Naive B cell (primary cell): ENCODE data around the gene CRYGN. TPM values are rescaled to one million over a fixed set of nuclear protein-coding genes. Genes with fewer than 3 reads are reported as not detected.

Experiments
- ATAC-seq, 2 donors: fragments of 150-1000 bp; cut with Tn5 transposase; 2 replicates each; pipeline ENCODE4 v1.10.0; 2021; ENCODE audit warnings: low read depth in 2 of 2, mild to moderate bottlenecking in 2 of 2, moderate library complexity in 2 of 2
- DNase-seq: peaks from one replicate; pipeline ENCODE4 v3.0.0; 2022
- H3K27ac Mint-ChIP-seq, 6 donors: one replicate each; pipeline ENCODE4 v1.8.0; 2020 to 2022; ENCODE audit warnings: mild to moderate bottlenecking in 6 of 6, mixed read lengths in 6 of 6, moderate library complexity in 5 of 6, inconsistent platforms in 2 of 6
- H3K27me3 Mint-ChIP-seq, 3 donors: one replicate each; pipeline ENCODE4 v1.8.0; 2021 to 2022; ENCODE audit warnings: mixed read lengths in 3 of 3, mild to moderate bottlenecking in 1 of 3
- H3K36me3 Mint-ChIP-seq, 2 donors: one replicate each; pipeline ENCODE4 v1.8.0; 2020 to 2022; ENCODE audit warnings: mixed read lengths in 2 of 2, inconsistent platforms in 1 of 2, mild to moderate bottlenecking in 1 of 2
- H3K4me1 Mint-ChIP-seq, 3 donors: one replicate each; pipeline ENCODE4 v1.8.0; 2020 to 2022; ENCODE audit warnings: mixed read lengths in 3 of 3, inconsistent platforms in 1 of 3, mild to moderate bottlenecking in 1 of 3, moderate library complexity in 1 of 3
- H3K4me3 Mint-ChIP-seq, 8 donors: one replicate each; pipeline ENCODE4 v1.8.0; 2020 to 2022; ENCODE audit warnings: mild to moderate bottlenecking in 8 of 8, mixed read lengths in 8 of 8, moderate library complexity in 8 of 8, inconsistent platforms in 2 of 8
- H3K9me3 Mint-ChIP-seq, 7 donors: one replicate each; pipeline ENCODE4 v1.8.0; 2020 to 2022; ENCODE audit warnings: mixed read lengths in 7 of 7, mild to moderate bottlenecking in 5 of 7, inconsistent platforms in 2 of 7, moderate library complexity in 1 of 7
- polyA plus RNA-seq, 6 donors: library from polyadenylated mRNA; unstranded; fragments of 300-500 nt; fragmentation: Illumina TruSeq; gene quantifications; one replicate each; pipeline ENCODE4 v1.2.3, GENCODE V29; 2021; ENCODE audit warnings: low read depth in 6 of 6

Gene CRYGN
- polyA plus RNA-seq, 6 donors from 2014 or later, result not detected

DNA sequence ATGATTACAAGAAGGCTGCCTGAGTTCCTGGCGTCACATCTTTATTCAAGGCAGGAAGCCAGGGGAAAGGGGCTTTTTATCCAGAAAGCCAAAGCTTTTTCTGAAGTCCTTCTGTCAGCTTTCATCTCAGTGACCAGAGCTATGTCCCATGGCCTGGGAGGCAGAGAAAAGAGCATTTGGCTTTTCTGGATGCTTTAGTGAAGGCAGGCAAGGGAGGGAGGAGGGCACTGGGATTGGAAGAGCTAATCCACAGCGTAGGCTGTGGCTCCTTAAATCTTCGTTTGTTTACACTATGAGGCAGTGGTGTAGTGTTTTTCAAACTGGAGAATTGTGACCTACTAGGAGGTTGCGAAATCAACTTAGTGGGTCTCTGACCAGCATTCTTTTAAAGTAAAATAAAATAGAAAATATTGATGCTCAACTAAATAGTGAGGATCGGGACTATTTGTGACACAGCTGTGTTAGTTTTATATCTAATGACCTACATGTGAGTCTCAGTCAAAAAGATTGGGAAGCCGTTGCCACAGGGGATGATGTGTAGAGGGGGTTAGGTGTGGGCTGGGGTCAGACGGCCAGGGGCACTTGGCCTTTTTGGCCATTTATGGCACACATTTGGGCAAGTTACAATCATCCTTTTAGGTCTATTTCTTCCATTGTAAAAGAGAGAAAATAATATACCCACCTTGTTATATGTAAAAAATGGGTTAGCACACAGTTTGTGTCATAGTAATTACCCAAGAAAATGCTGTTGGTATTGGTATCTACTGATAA is 14.1 kb downstream of the CRYGN start:
- no peak overlapping the region for H3K4me3 Mint-ChIP-seq
- ATAC-seq (no peak), DNase-seq (no peak)
- peaks cover 6 to 14% (median 9%) of the 10 kb centered on the region in 3 donors for H3K4me1 Mint-ChIP-seq
- H3K9me3 Mint-ChIP-seq, result peaks cover 6 to 13% (median 8%) of the 10 kb centered on the region in 7 donors
- H3K36me3 Mint-ChIP-seq, result peaks cover 0 to 16% of the 10 kb centered on the region in 2 donors
- H3K27ac Mint-ChIP-seq, result no peak overlapping the region
- H3K27me3 Mint-ChIP-seq, result peaks cover 29 to 33% (median 32%) of the 10 kb centered on the region in 3 donors

DNA sequence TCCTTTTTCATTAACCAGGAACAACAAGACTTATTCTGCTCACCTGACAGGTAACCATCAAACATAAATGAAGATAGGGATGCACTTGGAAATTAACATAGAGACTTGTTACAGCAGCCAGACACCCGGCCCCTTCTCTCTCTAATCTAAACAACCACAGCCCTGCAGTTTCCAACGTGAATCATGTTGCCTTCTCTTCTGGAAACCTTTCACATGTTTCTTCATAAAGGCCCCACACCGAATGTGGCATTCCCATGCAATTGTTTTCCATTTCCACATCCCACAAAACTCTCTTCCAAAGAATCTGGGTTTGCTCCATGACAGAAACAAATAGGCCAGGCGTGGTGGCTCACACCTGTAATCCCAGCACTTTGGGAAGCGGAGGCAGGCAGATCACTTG is 15.1 kb downstream of the CRYGN start:
- no peak overlapping the region for H3K4me3 Mint-ChIP-seq
- H3K27me3 Mint-ChIP-seq, result peaks cover 31 to 41% (median 40%) of the 10 kb centered on the region in 3 donors
- peaks cover 7 to 23% (median 14%) of the 10 kb centered on the region in 7 donors for H3K9me3 Mint-ChIP-seq
- H3K27ac Mint-ChIP-seq, result peak overlapping the region in 1 of 6 donors; percentile 33
- peaks cover 3 to 8% (median 5%) of the 10 kb centered on the region in 3 donors for H3K4me1 Mint-ChIP-seq
- no peak for DNase-seq
- ATAC-seq, result no peak
- H3K36me3 Mint-ChIP-seq, result peaks cover 0 to 23% of the 10 kb centered on the region in 2 donors

DNA sequence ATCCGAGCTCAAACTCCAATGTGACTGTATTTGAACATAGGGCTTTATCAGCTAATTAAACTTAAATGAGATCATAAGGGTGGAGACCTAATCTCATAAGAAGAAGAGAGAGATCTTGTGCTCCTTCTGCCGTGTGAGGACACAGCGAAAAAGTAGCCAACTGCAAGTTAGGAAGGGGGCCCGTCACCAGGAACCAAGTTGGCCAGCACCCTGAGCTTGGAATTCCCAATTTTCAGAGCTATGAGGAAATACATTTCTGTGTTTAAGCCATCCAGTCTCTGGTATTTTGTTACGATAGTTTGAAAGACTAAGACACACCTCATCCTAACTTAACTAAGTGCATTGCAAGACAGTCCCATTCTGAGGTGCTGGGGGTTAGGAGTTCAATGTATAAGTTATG is 16.0 kb downstream of the CRYGN start:
- ATAC-seq (no peak), DNase-seq (no peak)
- no peak overlapping the region for H3K27ac Mint-ChIP-seq
- H3K36me3 Mint-ChIP-seq, result peaks cover 0 to 23% of the 10 kb centered on the region in 2 donors
- peaks cover 7 to 27% (median 15%) of the 10 kb centered on the region in 7 donors for H3K9me3 Mint-ChIP-seq
- H3K4me3 Mint-ChIP-seq, result no peak overlapping the region
- H3K4me1 Mint-ChIP-seq, result no peaks in the 10 kb centered on the region
- H3K27me3 Mint-ChIP-seq, result peaks cover 29 to 41% (median 40%) of the 10 kb centered on the region in 3 donors

DNA sequence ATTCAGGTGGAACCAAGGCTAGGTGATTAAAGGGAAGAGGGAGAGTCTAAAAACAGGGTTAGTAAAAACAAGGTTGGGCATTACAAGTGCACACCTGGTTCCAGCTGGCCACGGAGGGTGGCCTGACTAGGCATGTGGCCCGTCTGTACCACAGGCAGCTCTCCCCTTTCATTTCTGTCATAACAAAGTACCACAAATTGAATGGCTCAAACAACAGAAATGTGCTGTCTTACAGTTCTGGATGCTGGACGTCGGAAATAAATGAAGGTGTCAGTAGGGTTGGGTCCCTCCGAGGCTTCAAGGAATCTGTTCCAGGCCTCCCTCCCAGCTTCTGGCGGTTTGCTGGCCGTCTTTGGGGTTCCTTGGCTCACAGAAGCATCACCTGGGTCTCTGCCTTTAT is 16.7 kb downstream of the CRYGN start:
- H3K36me3 Mint-ChIP-seq, result peaks cover 0 to 26% of the 10 kb centered on the region in 2 donors
- H3K4me1 Mint-ChIP-seq, result no peaks in the 10 kb centered on the region
- H3K27me3 Mint-ChIP-seq, result peaks cover 29 to 42% (median 38%) of the 10 kb centered on the region in 3 donors
- ATAC-seq (no peak), DNase-seq (no peak)
- no peak overlapping the region for H3K27ac Mint-ChIP-seq
- peaks cover 7 to 29% (median 18%) of the 10 kb centered on the region in 7 donors for H3K9me3 Mint-ChIP-seq
- H3K4me3 Mint-ChIP-seq, result no peak overlapping the region

DNA sequence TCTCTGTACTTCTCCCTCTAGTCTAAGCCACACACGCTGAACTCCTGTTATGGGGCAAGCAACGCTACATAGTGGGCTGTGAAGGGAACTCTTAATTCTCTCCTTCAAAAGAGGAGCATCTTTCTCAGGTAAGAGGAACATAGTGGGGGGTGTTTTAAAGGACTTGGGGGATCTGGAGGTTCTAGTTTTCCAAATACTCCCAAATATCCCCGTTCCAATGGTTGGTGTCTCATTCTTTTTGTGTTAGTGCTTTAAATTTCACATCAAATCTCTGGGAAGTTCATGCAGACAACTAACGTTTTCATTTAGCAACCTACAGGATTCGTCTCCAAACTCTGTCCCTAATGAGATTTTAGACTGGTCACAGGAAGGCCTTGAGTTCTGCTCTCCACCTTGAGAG is 17.7 kb downstream of the CRYGN start:
- H3K36me3 Mint-ChIP-seq, result peaks cover 0 to 31% of the 10 kb centered on the region in 2 donors
- ATAC-seq, result no peak
- H3K27ac Mint-ChIP-seq, result no peak overlapping the region
- peak overlapping the region in 1 of 8 donors; percentile 25 for H3K4me3 Mint-ChIP-seq
- peaks cover 7 to 39% (median 22%) of the 10 kb centered on the region in 7 donors for H3K9me3 Mint-ChIP-seq
- H3K4me1 Mint-ChIP-seq, result no peaks in the 10 kb centered on the region
- peaks cover 29 to 43% (median 36%) of the 10 kb centered on the region in 3 donors for H3K27me3 Mint-ChIP-seq
- no peak for DNase-seq

DNA sequence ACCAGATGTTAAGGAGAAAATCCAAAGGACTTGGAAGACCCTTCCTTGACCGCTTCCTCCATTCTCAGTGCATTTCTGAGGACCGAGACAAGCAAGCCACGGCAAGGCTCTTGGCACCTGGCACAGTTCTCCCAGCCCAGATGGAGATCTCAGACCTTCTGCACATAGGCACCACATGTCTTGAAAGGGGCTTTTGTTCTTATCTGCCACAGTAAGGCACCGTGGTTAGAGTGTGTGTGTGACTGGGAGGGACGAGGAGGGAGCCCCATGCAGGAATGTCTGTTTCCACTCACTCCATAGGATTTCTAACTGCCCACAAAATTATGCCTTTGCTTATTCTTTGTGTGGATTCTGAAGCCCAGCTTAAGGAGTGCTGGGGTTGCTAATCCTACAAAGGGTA is 19.8 kb downstream of the CRYGN start:
- Mint-ChIP-seq H3K36me3 (peaks cover 0 to 31% of the 10 kb centered on the region in 2 donors), H3K27ac (no peak overlapping the region), H3K4me3 (peak overlapping the region in 1 of 8 donors; percentile 30), H3K4me1 (no peaks in the 10 kb centered on the region), H3K9me3 (peaks cover 7 to 43% (median 22%) of the 10 kb centered on the region in 7 donors), H3K27me3 (peaks cover 35 to 55% (median 50%) of the 10 kb centered on the region in 3 donors)
- no peak for DNase-seq
- ATAC-seq, result no peak

DNA sequence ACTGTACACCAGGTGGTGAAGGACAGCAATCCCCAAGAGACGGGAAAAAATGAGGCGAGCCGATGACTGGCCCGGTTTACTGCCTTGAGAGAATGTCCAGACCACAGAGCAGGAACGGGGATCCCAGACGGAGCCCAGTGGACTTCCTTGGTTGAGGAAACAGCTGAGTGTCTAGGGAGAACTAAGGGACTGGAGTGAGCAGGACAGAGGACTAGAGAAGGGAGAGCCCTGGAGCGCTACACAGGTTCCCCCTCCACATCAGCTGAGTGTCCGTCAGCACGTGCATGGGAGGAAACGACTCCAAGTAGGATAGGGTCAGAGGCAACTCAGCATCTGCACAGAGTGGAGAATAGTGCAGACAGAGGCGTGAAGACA is 23.0 kb downstream of the CRYGN start:
- Mint-ChIP-seq H3K9me3 (peaks cover 4 to 36% (median 22%) of the 10 kb centered on the region in 7 donors), H3K27ac (no peak overlapping the region), H3K36me3 (peaks cover 0 to 23% of the 10 kb centered on the region in 2 donors), H3K27me3 (peaks cover 45 to 73% (median 69%) of the 10 kb centered on the region in 3 donors), H3K4me1 (peaks cover 0 to under 1% (median 0%) of the 10 kb centered on the region in 3 donors), H3K4me3 (peak overlapping the region in 1 of 8 donors; percentile 36)
- DNase-seq (no peak), ATAC-seq (no peak)

DNA sequence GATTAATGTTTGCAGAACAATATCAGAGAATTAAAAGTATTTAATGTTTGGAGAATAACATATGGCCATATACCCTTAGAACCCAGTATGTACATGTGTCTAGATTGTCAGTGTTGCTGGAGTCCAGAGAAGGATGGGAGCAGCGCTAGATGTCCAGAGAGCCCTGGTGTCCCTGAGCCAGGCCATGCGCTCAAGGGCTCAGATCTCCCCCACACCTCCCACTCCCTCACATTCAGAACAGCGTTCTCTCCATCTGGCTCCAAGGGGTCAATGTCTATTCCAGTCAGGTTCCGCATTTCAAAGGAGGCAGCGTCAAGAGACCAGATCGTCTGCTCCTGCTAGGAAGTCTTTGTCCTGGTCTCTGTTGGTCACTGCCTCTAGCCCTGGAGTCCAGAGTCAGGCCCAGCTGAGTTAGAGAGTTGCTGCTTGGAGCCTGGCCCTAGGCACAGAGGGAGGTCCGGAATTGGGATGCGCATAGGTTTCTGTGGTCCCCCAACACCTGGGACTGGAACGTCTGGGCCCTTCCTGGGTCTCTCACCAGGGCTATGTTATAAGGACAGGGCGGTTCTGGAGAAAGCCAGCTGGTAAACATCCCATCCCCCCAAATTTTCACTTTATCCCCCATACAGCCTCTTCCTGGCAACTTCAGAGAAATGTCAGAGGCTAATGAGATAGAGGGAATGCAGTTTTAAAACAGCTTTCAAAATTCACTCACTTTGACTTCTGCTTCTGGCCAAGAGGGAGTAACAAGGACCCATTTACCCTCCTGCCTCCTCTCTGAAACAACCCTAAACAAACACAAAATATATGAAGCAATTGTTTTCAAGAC is 23.6 kb downstream of the CRYGN start:
- no peak for DNase-seq
- Mint-ChIP-seq H3K27ac (no peak overlapping the region), H3K36me3 (peaks cover 0 to 17% of the 10 kb centered on the region in 2 donors), H3K4me3 (peak overlapping the region in 1 of 8 donors; percentile 30), H3K27me3 (peaks cover 46 to 73% (median 68%) of the 10 kb centered on the region in 3 donors), H3K4me1 (peaks cover 0 to 6% (median 2%) of the 10 kb centered on the region in 3 donors), H3K9me3 (peaks cover 0 to 31% (median 19%) of the 10 kb centered on the region in 7 donors)
- ATAC-seq, result no peak

DNA sequence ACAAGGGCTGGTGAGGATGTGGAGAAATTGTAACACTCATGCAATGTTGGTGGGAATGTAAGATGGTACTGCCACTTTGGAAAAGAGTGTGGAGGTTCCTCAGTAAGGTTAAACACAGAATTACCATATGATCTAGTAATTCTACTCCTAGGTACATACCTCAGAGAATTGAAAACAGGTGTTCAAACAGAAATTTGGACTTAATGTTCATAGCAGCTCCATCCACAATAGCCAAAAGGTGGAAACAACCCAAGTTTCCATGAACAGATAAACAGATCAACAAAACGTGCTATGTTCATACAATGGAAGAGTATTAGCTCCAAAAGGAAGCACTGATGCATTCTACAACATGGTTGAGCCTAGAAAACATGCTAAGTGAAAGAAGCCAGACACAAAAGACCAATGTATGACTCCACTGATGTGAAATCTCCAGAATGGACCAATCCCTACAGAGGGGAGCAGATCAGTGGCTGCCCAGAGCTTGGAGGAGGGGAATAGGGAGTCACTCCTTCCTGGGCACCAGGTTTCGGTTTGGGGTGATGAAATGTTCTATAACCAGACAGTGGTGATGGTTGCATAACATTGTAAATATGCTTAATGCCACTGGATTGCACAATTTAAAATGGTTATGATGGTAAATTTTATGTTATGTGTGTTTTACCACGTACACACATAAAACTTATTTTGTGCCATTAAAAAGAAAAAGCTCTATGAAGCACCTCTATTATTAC is 24.4 kb downstream of the CRYGN start:
- H3K27ac Mint-ChIP-seq, result peak overlapping the region in 1 of 6 donors; percentile 70
- H3K36me3 Mint-ChIP-seq, result peaks cover 0 to 12% of the 10 kb centered on the region in 2 donors
- DNase-seq, result no peak
- H3K4me3 Mint-ChIP-seq, result no peak overlapping the region
- H3K9me3 Mint-ChIP-seq, result peaks cover 0 to 28% (median 17%) of the 10 kb centered on the region in 7 donors
- peaks cover 52 to 73% (median 68%) of the 10 kb centered on the region in 3 donors for H3K27me3 Mint-ChIP-seq
- peaks cover 7 to 14% (median 9%) of the 10 kb centered on the region in 3 donors for H3K4me1 Mint-ChIP-seq
- no peak for ATAC-seq

DNA sequence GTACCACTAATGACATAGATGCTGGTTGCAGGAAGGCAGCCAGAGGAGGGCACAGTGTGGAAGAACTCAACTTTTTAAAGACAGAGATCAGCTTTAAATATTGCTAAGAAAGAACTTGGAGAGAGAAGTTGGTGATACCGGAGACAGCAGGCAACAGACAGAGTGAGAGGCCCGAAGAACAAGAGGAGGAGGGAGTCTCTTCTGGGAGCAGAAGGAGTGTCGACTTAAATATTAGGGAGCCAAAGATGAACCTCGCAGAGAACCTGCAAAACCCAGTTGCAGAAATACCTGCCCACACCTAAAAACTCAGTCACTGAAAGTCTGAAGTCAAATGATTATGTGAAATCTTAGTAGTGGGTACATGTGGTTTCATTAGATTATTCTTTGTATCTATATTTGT is 26.7 kb downstream of the CRYGN start:
- peaks cover 0 to 5% of the 10 kb centered on the region in 2 donors for H3K36me3 Mint-ChIP-seq
- ATAC-seq, result no peak
- peaks cover 0 to 15% (median 3%) of the 10 kb centered on the region in 7 donors for H3K9me3 Mint-ChIP-seq
- peaks cover 14 to 23% (median 22%) of the 10 kb centered on the region in 3 donors for H3K4me1 Mint-ChIP-seq
- H3K27ac Mint-ChIP-seq, result peak overlapping the region in 2 of 6 donors; percentile 5 to 45
- H3K27me3 Mint-ChIP-seq, result peaks cover 57 to 79% (median 66%) of the 10 kb centered on the region in 3 donors
- no peak overlapping the region for H3K4me3 Mint-ChIP-seq
- no peak for DNase-seq

DNA sequence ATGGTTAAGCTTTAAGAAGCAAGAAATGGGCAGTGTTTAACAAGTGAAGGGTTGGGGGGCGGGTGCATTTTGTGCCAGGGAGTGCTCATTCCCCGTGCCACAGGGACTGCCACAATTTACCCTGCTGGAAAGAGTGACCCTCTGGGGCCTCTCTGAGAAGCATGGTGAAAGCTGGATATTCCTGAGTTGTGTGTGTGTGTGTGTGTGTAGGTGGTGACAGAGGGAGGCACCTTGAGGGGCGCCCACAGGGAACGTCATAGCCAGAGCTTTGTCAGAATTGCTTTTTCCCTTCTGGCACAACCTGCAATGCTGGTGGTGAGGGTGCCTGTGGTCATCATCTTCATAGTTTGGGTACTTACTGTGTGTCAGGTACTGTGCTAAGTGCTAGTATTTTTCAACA is 27.6 kb downstream of the CRYGN start:
- H3K9me3 Mint-ChIP-seq, result peaks cover 0 to 6% (median 0%) of the 10 kb centered on the region in 7 donors
- no peak overlapping the region for H3K4me3 Mint-ChIP-seq
- ATAC-seq (no peak), DNase-seq (no peak)
- H3K36me3 Mint-ChIP-seq, result no peaks in the 10 kb centered on the region
- H3K27me3 Mint-ChIP-seq, result peaks cover 60 to 75% (median 60%) of the 10 kb centered on the region in 3 donors
- H3K4me1 Mint-ChIP-seq, result peaks cover 14 to 23% (median 22%) of the 10 kb centered on the region in 3 donors
- peak overlapping the region in 3 of 6 donors; percentile 48 to 93 (median 85) for H3K27ac Mint-ChIP-seq

DNA sequence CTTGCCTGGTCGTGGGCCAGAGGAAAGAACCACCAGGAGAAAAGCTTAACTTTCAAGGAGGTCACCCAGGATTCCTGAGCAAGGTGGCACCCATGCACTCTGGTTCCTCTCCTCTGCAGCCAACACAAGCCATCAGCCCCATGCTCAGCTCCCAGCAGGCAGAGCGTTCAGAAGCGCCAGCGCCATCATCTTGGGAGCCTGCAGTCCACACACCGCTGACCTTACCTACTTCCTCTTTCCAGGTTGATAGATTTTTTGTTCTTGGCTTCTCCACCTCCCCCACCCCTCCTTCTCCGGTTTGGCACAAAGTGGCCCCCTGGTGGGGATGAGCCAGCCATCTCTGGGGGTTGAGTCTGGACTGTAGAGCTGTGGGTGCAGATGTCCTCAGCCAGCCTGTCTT is 28.4 kb downstream of the CRYGN start:
- DNase-seq (peak; percentile 44), ATAC-seq (peak; percentile 5 to 7)
- peaks cover 53 to 67% (median 65%) of the 10 kb centered on the region in 3 donors for H3K27me3 Mint-ChIP-seq
- H3K27ac Mint-ChIP-seq, result peak overlapping the region in 4 of 6 donors; percentile 18 to 95 (median 71)
- no peaks in the 10 kb centered on the region for H3K36me3 Mint-ChIP-seq
- H3K9me3 Mint-ChIP-seq, result peaks cover 0 to 2% (median 0%) of the 10 kb centered on the region in 7 donors
- peak overlapping the region in 6 of 8 donors; percentile 4 to 83 (median 52) for H3K4me3 Mint-ChIP-seq
- H3K4me1 Mint-ChIP-seq, result peaks cover 14 to 23% (median 22%) of the 10 kb centered on the region in 3 donors
